Endodermal cell (in vitro differentiated cells): Measurements from ENCODE around the gene KCNS3. TPM values are rescaled to one million over a fixed set of nuclear protein-coding genes. Genes with fewer than 3 reads are reported as not detected.

ENCODE experiments used
- DNase-seq: peaks from one replicate; pipeline ENCODE4 v3.0.0-alpha.2; 2017
- H3K27ac ChIP-seq: 2 replicates; pipeline ENCODE4 v1.5.1; 2013; ENCODE audit warnings: mild to moderate bottlenecking, low read depth, low read length, moderate library complexity
- H3K27me3 ChIP-seq: 2 replicates; pipeline ENCODE4 v1.6.1; 2013; ENCODE audit warnings: mild to moderate bottlenecking, low read length, moderate library complexity; ENCODE audit not compliant: insufficient read depth, control insufficient read depth, poor library complexity, severe bottlenecking
- H3K36me3 ChIP-seq: 2 replicates; pipeline ENCODE4 v1.7.0; 2013; ENCODE audit warnings: mild to moderate bottlenecking, low read length, moderate library complexity; ENCODE audit not compliant: control insufficient read depth, insufficient read depth
- H3K4me1 ChIP-seq: one replicate; pipeline ENCODE4 v1.7.0; 2013; ENCODE audit warnings: low read length; ENCODE audit not compliant: control insufficient read depth, insufficient read depth
- H3K4me3 ChIP-seq: 2 replicates; pipeline ENCODE4 v1.5.1; 2013; ENCODE audit warnings: mild to moderate bottlenecking, low read length, moderate library complexity
- H3K9ac ChIP-seq: 2 replicates; pipeline ENCODE4 v1.6.1; 2013; ENCODE audit warnings: mild to moderate bottlenecking, low read length, moderate library complexity; ENCODE audit not compliant: poor library complexity, severe bottlenecking; ENCODE audit errors: extremely low read depth
- H3K9me3 ChIP-seq: 2 replicates; pipeline ENCODE4 v1.6.1; 2013; ENCODE audit warnings: mild to moderate bottlenecking, low read length, moderate library complexity; ENCODE audit not compliant: control insufficient read depth
- H3K27ac Mint-ChIP-seq: 2 replicates; pipeline ENCODE4 v1.8.0; 2020; ENCODE audit warnings: mixed read lengths
- H3K27me3 Mint-ChIP-seq: 2 replicates; pipeline ENCODE4 v1.8.0; 2021; ENCODE audit warnings: mild to moderate bottlenecking, mixed read lengths; ENCODE audit not compliant: insufficient read depth
- H3K36me3 Mint-ChIP-seq: 2 replicates; pipeline ENCODE4 v1.8.0; 2020; ENCODE audit warnings: low read depth, mixed read lengths
- H3K4me1 Mint-ChIP-seq: 2 replicates; pipeline ENCODE4 v1.8.0; 2020; ENCODE audit warnings: mixed read lengths
- H3K4me3 Mint-ChIP-seq: 2 replicates; pipeline ENCODE4 v1.8.0; 2020; ENCODE audit warnings: mild to moderate bottlenecking, moderate library complexity, mixed read lengths
- H3K9me3 Mint-ChIP-seq: 2 replicates; pipeline ENCODE4 v1.8.0; 2020; ENCODE audit warnings: mild to moderate bottlenecking, mixed read lengths
- CTCF ChIP-seq: fragments of 200-600 bp; sonication (generic); conservative IDR thresholded peaks from 2 replicates; pipeline ENCODE4 v1.5.0; 2021; ENCODE audit warnings: antibody characterized with exemption, mild to moderate bottlenecking
- WGBS, 2 experiments: methylation state at CpG; one replicate each; pipeline versions ENCODE4 v1.1.5 to v1.1.7; 2013; ENCODE audit warnings: missing lambda C conversion rate in 2 of 2, mixed read lengths in 1 of 2; ENCODE audit not compliant: insufficient coverage in 1 of 2, insufficient read length in 1 of 2; 5-methylcytosine and 5-hydroxymethylcytosine counted together
- total RNA-seq, 2 donors: library from RNA; stranded (reverse); fragmentation: NEBNext Ultra II Directional in 1 of 2; extraction: Animal tissue kit (Norgen Biotek cat#: 25700) in 1 of 2; gene quantifications; 2 replicates in 1 of 2; 3 replicates in 1 of 2; pipeline ENCODE4 v1.2.1, GENCODE V29; 2021

Gene KCNS3
- total RNA-seq, 2 donors from 2014 or later = 10.7 to 11.1 TPM

- peaks cover 1% of the 10 kb centered on the region for H3K4me1 Mint-ChIP-seq
- H3K4me3 ChIP-seq = no peak overlapping the region
- H3K27me3 Mint-ChIP-seq = peaks cover 3% of the 10 kb centered on the region
- TF ChIP-seq CTCF = no peak
- 67 to 100% methylated on average over 2 to 4 of the region's 4 CpGs for WGBS, 2 experiments
- DNase-seq = no peak
- no peaks in the 10 kb centered on the region for H3K9me3 ChIP-seq
- no peaks in the 10 kb centered on the region for H3K9me3 Mint-ChIP-seq
- no peak overlapping the region for H3K27ac ChIP-seq
- no peak overlapping the region for H3K9ac ChIP-seq
- H3K36me3 ChIP-seq = no peaks in the 10 kb centered on the region
- H3K27ac Mint-ChIP-seq = no peak overlapping the region
- H3K4me1 ChIP-seq = no peaks in the 10 kb centered on the region
- no peak overlapping the region for H3K4me3 Mint-ChIP-seq
- H3K27me3 ChIP-seq = no peaks in the 10 kb centered on the region
- no peaks in the 10 kb centered on the region for H3K36me3 Mint-ChIP-seq
Measured at GRCh38 chr2:17863539-17863938, 14.9 kb upstream of the KCNS3 start.

DNA sequence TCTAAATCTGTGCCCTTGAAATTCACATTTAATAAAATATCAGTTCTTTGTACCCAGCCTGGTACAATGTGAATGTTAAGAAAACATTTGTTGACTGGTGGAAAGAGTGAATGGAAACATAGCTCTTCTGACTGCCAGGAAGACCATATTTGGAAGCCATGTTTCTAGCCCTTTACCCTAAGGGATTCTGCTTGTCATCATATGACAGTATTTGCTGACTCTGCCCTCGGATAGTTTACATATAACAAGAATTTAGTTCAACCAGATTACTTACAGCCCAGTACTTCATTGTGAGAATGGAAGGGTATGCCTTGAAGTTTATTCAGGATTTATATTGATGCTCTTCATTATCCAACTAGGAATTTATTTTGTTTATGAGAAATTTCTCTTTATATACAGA, 13.8 kb upstream of the KCNS3 start:
- 91% methylated on average over 1 of the region's 1 CpG; no CpG with 5 or more reads in 1 of the 2 experiments for WGBS, 2 experiments
- Histone ChIP-seq H3K36me3 (no peaks in the 10 kb centered on the region), H3K9ac (no peak overlapping the region), H3K27ac (no peak overlapping the region), H3K4me1 (no peaks in the 10 kb centered on the region), H3K9me3 (no peaks in the 10 kb centered on the region), H3K27me3 (no peaks in the 10 kb centered on the region), H3K4me3 (no peak overlapping the region)
- Mint-ChIP-seq H3K4me3 (no peak overlapping the region), H3K27me3 (peaks cover 3% of the 10 kb centered on the region), H3K36me3 (no peaks in the 10 kb centered on the region), H3K9me3 (no peaks in the 10 kb centered on the region), H3K4me1 (peaks cover 1% of the 10 kb centered on the region), H3K27ac (no peak overlapping the region)
- TF ChIP-seq CTCF = no peak
- DNase-seq = no peak

GRCh38 chr2:17867133-17867532, 11.3 kb upstream of the KCNS3 start:
- H3K4me3 ChIP-seq = no peak overlapping the region
- H3K9ac ChIP-seq = no peak overlapping the region
- H3K4me1 ChIP-seq = no peaks in the 10 kb centered on the region
- Mint-ChIP-seq H3K27ac (no peak overlapping the region), H3K27me3 (peaks cover 9% of the 10 kb centered on the region), H3K36me3 (no peaks in the 10 kb centered on the region), H3K9me3 (no peaks in the 10 kb centered on the region), H3K4me3 (no peak overlapping the region), H3K4me1 (peaks cover 1% of the 10 kb centered on the region)
- 93 to 100% methylated on average over 1 to 2 of the region's 2 CpGs for WGBS, 2 experiments
- H3K36me3 ChIP-seq = no peaks in the 10 kb centered on the region
- no peaks in the 10 kb centered on the region for H3K9me3 ChIP-seq
- H3K27me3 ChIP-seq = no peaks in the 10 kb centered on the region
- TF ChIP-seq CTCF = no peak
- DNase-seq = no peak
- no peak overlapping the region for H3K27ac ChIP-seq
